HEK293 (cell line): ENCODE data around the gene NUMB.

Experiments
- CTCF ChIA-PET: fragments of 350-600 bp; formaldehyde crosslinking; extraction: SDS; loops from one replicate; lab custom pipeline; 2021; ENCODE audit warnings: antibody characterized with exemption; lab: Yijun Ruan, JAX
- POLR2A ChIA-PET: fragments of 300-600 bp; formaldehyde crosslinking; extraction: SDS; loops from one replicate; lab custom pipeline; 2020; ENCODE audit warnings: antibody characterized with exemption, inconsistent platforms; lab: Yijun Ruan, JAX
- H3K27ac ChIP-seq: fragments of 200-500 bp; sonication (Bioruptor generic); 2 replicates; pipeline ENCODE4 v1.5.1; 2014; ENCODE audit warnings: low read depth, low read length, control low read depth, inconsistent platforms; ENCODE audit errors: extremely low read depth
- H3K36me3 ChIP-seq, 2 experiments: fragments of 200-500 bp in 1 of 2; sonication (Bioruptor generic) in 1 of 2; 1 replicate in 1 of 2; 2 replicates in 1 of 2; pipeline ENCODE4 v1.5.1; 2014 to 2017; ENCODE audit warnings: inconsistent platforms in 2 of 2, low read length in 2 of 2; ENCODE audit not compliant: control insufficient read depth in 2 of 2, insufficient read depth in 1 of 2
- H3K4me1 ChIP-seq: fragments of 200-500 bp; sonication (Bioruptor generic); 2 replicates; pipeline ENCODE4 v1.5.1; 2014; ENCODE audit warnings: mild to moderate bottlenecking, low read length, inconsistent platforms; ENCODE audit not compliant: control insufficient read depth, insufficient read depth
- H3K4me3 ChIP-seq: 2 replicates; pipeline ENCODE4 v1.5.1; 2011; ENCODE audit warnings: low read depth, mild to moderate bottlenecking, control low read depth, low read length, moderate library complexity
- H3K9me3 ChIP-seq: fragments of 200-500 bp; sonication (Bioruptor generic); 2 replicates; pipeline ENCODE4 v1.5.1; 2014; ENCODE audit warnings: low read depth, low read length, inconsistent platforms; ENCODE audit not compliant: control insufficient read depth, insufficient read depth
- FEZF1 ChIP-seq: fragments of 450-650 bp; formaldehyde crosslinking; IDR thresholded peaks from 2 replicates; pipeline ENCODE4 v1.5.1; 2016; ENCODE audit warnings: missing biosample characterization, missing genetic modification characterization
- KLF10 ChIP-seq: fragments of 450-650 bp; IDR thresholded peaks from 2 replicates; pipeline ENCODE4 v1.5.1; 2018; ENCODE audit warnings: missing biosample characterization, mild to moderate bottlenecking, missing genetic modification characterization
- KLF8 ChIP-seq: fragments of 450-650 bp; formaldehyde crosslinking; IDR thresholded peaks from 2 replicates; pipeline ENCODE4 v1.5.1; 2016; ENCODE audit warnings: missing biosample characterization, missing genetic modification characterization
- ZBTB20 ChIP-seq: fragments of 450-650 bp; formaldehyde crosslinking; IDR thresholded peaks from 2 replicates; pipeline ENCODE4 v1.5.1; 2016; ENCODE audit warnings: missing biosample characterization, missing genetic modification characterization
- ZBTB48 ChIP-seq: fragments of 450-650 bp; formaldehyde crosslinking; IDR thresholded peaks from 2 replicates; pipeline ENCODE4 v1.5.1; 2016; ENCODE audit warnings: missing biosample characterization, missing genetic modification characterization
- ZBTB8A ChIP-seq: fragments of 450-650 bp; formaldehyde crosslinking; IDR thresholded peaks from 2 replicates; pipeline ENCODE4 v1.5.1; 2016; ENCODE audit warnings: missing biosample characterization, missing genetic modification characterization
- ZFHX2 ChIP-seq: fragments of 450-650 bp; formaldehyde crosslinking; conservative IDR thresholded peaks from 2 replicates; pipeline ENCODE4 v1.5.1; 2016; ENCODE audit warnings: missing biosample characterization, missing genetic modification characterization
- ZNF132 ChIP-seq: fragments of 450-650 bp; formaldehyde crosslinking; IDR thresholded peaks from 2 replicates; pipeline ENCODE4 v1.5.1; 2017; ENCODE audit warnings: missing biosample characterization, missing genetic modification characterization, borderline replicate concordance
- ZNF146 ChIP-seq: fragments of 450-650 bp; formaldehyde crosslinking; IDR thresholded peaks from 2 replicates; pipeline ENCODE4 v1.5.1; 2016; ENCODE audit warnings: missing biosample characterization, missing genetic modification characterization
- ZNF174 ChIP-seq: fragments of 450-650 bp; formaldehyde crosslinking; IDR thresholded peaks from 2 replicates; pipeline ENCODE4 v1.5.0; 2017; ENCODE audit warnings: missing biosample characterization, mild to moderate bottlenecking, missing genetic modification characterization
- ZNF211 ChIP-seq: fragments of 450-650 bp; formaldehyde crosslinking; IDR thresholded peaks from 2 replicates; pipeline ENCODE4 v1.5.1; 2016; ENCODE audit warnings: low read depth, missing biosample characterization, missing genetic modification characterization
- ZNF311 ChIP-seq: fragments of 450-650 bp; formaldehyde crosslinking; IDR thresholded peaks from 2 replicates; pipeline ENCODE4 v1.5.1; 2017; ENCODE audit warnings: missing biosample characterization, missing genetic modification characterization, borderline replicate concordance
- ZNF335 ChIP-seq: fragments of 450-650 bp; formaldehyde crosslinking; conservative IDR thresholded peaks from 2 replicates; pipeline ENCODE4 v1.5.1; 2016; ENCODE audit warnings: missing biosample characterization, missing genetic modification characterization
- ZNF341 ChIP-seq: fragments of 450-650 bp; formaldehyde crosslinking; IDR thresholded peaks from 2 replicates; pipeline ENCODE4; 2016; ENCODE audit warnings: low read depth, missing biosample characterization, missing genetic modification characterization
- ZNF350 ChIP-seq: fragments of 450-650 bp; formaldehyde crosslinking; IDR thresholded peaks from 2 replicates; pipeline ENCODE4 v1.5.0; 2017; ENCODE audit warnings: missing biosample characterization, mild to moderate bottlenecking, missing genetic modification characterization
- ZNF423 ChIP-seq: fragments of 450-650 bp; formaldehyde crosslinking; IDR thresholded peaks from 2 replicates; pipeline ENCODE4 v1.5.1; 2016; ENCODE audit warnings: missing biosample characterization, missing genetic modification characterization
- ZNF555 ChIP-seq: fragments of 450-650 bp; formaldehyde crosslinking; conservative IDR thresholded peaks from 2 replicates; pipeline ENCODE4 v1.5.1; 2017; ENCODE audit warnings: missing biosample characterization, mild to moderate bottlenecking, missing genetic modification characterization, inconsistent platforms
- ZNF560 ChIP-seq: fragments of 450-650 bp; formaldehyde crosslinking; IDR thresholded peaks from 2 replicates; pipeline ENCODE4 v1.5.1; 2017; ENCODE audit warnings: missing biosample characterization, missing genetic modification characterization, borderline replicate concordance
- ZNF660 ChIP-seq: fragments of 450-650 bp; IDR thresholded peaks from 2 replicates; pipeline ENCODE4 v1.5.1; 2018; ENCODE audit warnings: missing biosample characterization, mild to moderate bottlenecking, missing genetic modification characterization
- ZNF768 ChIP-seq: fragments of 450-650 bp; formaldehyde crosslinking; IDR thresholded peaks from 2 replicates; pipeline ENCODE4 v1.5.1; 2018; ENCODE audit warnings: missing biosample characterization, mild to moderate bottlenecking, missing genetic modification characterization
- TF ChIP-seq, protein P1 (sequence below): fragments of 450-650 bp; formaldehyde crosslinking; IDR thresholded peaks from 2 replicates; pipeline ENCODE4 v1.5.0; 2017; ENCODE audit warnings: missing biosample characterization, missing genetic modification characterization, borderline replicate concordance
- TF ChIP-seq, protein P2 (sequence below): fragments of 450-650 bp; formaldehyde crosslinking; IDR thresholded peaks from 2 replicates; pipeline ENCODE4 v1.5.1; 2016; ENCODE audit warnings: missing biosample characterization, missing genetic modification characterization, borderline replicate concordance
- TF ChIP-seq, protein P3 (sequence below): fragments of 450-650 bp; formaldehyde crosslinking; optimal IDR thresholded peaks from 2 replicates; pipeline ENCODE3; 2016; ENCODE audit warnings: missing biosample characterization, mild to moderate bottlenecking, missing genetic modification characterization
- TF ChIP-seq, protein P4 (sequence below): sonication (generic); formaldehyde crosslinking; IDR thresholded peaks from 2 replicates; pipeline ENCODE4 v1.8.1; 2022; ENCODE audit warnings: mild to moderate bottlenecking, moderate library complexity, missing genetic modification reagents
- TF ChIP-seq, protein P5 (sequence below): fragments of 450-650 bp; formaldehyde crosslinking; IDR thresholded peaks from 2 replicates; pipeline ENCODE4 v1.5.1; 2016; ENCODE audit warnings: missing biosample characterization, missing genetic modification characterization

Gene NUMB

DNA sequence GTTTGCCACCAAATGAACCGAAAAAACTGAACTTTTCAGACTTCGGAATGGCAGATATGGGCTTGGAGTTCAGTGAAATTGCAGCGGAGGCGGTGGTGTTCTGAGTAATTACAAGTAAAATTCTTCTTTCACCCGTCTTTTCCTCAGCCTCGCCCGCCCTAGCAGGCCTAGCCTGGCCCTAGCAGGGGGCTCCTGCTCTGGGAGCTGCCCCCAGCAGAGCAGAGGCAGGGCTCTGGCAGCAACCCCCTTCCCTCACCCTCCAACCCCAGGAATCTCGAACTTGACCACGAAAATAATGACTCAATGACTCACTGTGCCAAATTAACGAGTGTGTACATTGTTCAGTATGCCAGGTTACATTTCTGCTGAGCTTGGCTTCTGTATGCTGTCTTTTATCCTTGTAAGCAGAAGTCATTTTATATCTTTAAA lies 219.9 kb downstream of the NUMB start (continued):
- TF ChIP-seq ZNF660 (tag by site-specific recombination) (peak; percentile 42; the same call in 1 of the 2 replicates), KLF8 (tag by site-specific recombination) (peak; percentile 68), ZBTB8A (0 out of 2 replicates have a peak, but pooled peaks have one; percentile 18), ZNF423 (tag by site-specific recombination) (peak; percentile 79), KLF10 (peak; percentile 42; the same call in 1 of the 2 replicates), ZNF555 (tag by site-specific recombination) (no peak)
- TF ChIP-seq, protein P1, sequence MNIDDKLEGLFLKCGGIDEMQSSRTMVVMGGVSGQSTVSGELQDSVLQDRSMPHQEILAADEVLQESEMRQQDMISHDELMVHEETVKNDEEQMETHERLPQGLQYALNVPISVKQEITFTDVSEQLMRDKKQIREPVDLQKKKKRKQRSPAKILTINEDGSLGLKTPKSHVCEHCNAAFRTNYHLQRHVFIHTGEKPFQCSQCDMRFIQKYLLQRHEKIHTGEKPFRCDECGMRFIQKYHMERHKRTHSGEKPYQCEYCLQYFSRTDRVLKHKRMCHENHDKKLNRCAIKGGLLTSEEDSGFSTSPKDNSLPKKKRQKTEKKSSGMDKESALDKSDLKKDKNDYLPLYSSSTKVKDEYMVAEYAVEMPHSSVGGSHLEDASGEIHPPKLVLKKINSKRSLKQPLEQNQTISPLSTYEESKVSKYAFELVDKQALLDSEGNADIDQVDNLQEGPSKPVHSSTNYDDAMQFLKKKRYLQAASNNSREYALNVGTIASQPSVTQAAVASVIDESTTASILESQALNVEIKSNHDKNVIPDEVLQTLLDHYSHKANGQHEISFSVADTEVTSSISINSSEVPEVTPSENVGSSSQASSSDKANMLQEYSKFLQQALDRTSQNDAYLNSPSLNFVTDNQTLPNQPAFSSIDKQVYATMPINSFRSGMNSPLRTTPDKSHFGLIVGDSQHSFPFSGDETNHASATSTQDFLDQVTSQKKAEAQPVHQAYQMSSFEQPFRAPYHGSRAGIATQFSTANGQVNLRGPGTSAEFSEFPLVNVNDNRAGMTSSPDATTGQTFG (tag by site-specific recombination) = no peak
- TF ChIP-seq, protein P2, sequence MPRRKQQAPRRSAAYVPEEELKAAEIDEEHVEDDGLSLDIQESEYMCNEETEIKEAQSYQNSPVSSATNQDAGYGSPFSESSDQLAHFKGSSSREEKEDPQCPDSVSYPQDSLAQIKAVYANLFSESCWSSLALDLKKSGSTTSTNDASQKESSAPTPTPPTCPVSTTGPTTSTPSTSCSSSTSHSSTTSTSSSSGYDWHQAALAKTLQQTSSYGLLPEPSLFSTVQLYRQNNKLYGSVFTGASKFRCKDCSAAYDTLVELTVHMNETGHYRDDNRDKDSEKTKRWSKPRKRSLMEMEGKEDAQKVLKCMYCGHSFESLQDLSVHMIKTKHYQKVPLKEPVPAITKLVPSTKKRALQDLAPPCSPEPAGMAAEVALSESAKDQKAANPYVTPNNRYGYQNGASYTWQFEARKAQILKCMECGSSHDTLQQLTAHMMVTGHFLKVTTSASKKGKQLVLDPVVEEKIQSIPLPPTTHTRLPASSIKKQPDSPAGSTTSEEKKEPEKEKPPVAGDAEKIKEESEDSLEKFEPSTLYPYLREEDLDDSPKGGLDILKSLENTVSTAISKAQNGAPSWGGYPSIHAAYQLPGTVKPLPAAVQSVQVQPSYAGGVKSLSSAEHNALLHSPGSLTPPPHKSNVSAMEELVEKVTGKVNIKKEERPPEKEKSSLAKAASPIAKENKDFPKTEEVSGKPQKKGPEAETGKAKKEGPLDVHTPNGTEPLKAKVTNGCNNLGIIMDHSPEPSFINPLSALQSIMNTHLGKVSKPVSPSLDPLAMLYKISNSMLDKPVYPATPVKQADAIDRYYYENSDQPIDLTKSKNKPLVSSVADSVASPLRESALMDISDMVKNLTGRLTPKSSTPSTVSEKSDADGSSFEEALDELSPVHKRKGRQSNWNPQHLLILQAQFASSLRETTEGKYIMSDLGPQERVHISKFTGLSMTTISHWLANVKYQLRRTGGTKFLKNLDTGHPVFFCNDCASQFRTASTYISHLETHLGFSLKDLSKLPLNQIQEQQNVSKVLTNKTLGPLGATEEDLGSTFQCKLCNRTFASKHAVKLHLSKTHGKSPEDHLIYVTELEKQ = peak; percentile 46; the same call in 1 of the 2 replicates

DNA sequence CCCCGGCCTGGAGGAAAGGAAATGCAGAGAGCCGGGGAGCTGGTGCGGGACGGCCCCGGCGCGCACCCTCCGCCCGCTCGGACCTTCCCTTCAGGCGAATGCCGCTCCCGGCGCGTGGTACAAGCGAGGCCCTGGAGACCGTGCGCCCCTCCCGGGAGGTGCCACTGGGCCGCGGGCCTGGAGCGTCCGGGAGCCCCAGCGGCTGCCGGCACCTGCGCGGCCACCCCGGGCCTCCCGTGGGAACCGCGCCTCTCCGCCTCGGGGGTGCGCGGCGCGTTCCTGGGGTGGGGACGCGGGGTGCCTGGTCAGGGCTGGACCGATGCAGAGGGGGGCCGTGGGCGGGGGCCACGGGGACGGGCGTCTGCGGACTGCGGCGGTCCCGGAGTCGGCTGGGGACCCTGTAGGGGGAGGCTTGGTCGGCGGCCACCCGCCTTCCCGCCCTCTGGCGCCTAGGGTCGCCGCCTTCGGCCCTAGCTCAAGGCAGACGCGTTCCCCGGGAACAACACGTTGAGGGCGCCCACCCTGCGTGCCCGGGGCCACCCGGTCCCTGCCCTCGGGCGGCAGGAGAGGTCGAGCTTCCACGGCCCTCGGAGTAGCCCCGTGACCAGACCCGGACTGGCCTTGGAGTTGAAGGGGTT lies 220.4 kb downstream of the NUMB start:
- TF ChIP-seq ZNF211 (tag by site-specific recombination) (no peak), ZBTB8A (peak; percentile 27; the same call in 1 of the 2 replicates), ZBTB48 (0 out of 2 replicates have a peak, but pooled peaks have one; percentile 32), ZNF174 (no peak), ZNF341 (tag by site-specific recombination) (no peak), ZNF311 (tag by site-specific recombination) (no peak), ZNF350 (tag by site-specific recombination) (no peak), ZNF768 (tag by site-specific recombination) (no peak), ZBTB20 (0 out of 2 replicates have a peak, but pooled peaks have one; percentile 52), FEZF1 (tag by site-specific recombination) (no peak), ZNF132 (tag by site-specific recombination) (no peak), ZNF335 (tag by site-specific recombination) (peak; percentile 86), ZNF146 (no peak), ZNF560 (tag by site-specific recombination) (no peak), ZFHX2 (tag by site-specific recombination) (peak; percentile 53; the same call in 1 of the 2 replicates)
- TF ChIP-seq, protein P3, sequence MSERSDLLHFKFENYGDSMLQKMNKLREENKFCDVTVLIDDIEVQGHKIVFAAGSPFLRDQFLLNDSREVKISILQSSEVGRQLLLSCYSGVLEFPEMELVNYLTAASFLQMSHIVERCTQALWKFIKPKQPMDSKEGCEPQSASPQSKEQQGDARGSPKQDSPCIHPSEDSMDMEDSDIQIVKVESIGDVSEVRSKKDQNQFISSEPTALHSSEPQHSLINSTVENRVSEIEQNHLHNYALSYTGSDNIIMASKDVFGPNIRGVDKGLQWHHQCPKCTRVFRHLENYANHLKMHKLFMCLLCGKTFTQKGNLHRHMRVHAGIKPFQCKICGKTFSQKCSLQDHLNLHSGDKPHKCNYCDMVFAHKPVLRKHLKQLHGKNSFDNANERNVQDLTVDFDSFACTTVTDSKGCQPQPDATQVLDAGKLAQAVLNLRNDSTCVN (tag by site-specific recombination) = peak; percentile 75
- TF ChIP-seq, protein P4, sequence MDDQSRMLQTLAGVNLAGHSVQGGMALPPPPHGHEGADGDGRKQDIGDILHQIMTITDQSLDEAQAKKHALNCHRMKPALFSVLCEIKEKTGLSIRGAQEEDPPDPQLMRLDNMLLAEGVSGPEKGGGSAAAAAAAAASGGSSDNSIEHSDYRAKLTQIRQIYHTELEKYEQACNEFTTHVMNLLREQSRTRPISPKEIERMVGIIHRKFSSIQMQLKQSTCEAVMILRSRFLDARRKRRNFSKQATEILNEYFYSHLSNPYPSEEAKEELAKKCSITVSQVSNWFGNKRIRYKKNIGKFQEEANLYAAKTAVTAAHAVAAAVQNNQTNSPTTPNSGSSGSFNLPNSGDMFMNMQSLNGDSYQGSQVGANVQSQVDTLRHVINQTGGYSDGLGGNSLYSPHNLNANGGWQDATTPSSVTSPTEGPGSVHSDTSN (CRISPR knock-in tag) = 0 out of 2 replicates have a peak, but pooled peaks have one; percentile 21
- TF ChIP-seq, protein P5, sequence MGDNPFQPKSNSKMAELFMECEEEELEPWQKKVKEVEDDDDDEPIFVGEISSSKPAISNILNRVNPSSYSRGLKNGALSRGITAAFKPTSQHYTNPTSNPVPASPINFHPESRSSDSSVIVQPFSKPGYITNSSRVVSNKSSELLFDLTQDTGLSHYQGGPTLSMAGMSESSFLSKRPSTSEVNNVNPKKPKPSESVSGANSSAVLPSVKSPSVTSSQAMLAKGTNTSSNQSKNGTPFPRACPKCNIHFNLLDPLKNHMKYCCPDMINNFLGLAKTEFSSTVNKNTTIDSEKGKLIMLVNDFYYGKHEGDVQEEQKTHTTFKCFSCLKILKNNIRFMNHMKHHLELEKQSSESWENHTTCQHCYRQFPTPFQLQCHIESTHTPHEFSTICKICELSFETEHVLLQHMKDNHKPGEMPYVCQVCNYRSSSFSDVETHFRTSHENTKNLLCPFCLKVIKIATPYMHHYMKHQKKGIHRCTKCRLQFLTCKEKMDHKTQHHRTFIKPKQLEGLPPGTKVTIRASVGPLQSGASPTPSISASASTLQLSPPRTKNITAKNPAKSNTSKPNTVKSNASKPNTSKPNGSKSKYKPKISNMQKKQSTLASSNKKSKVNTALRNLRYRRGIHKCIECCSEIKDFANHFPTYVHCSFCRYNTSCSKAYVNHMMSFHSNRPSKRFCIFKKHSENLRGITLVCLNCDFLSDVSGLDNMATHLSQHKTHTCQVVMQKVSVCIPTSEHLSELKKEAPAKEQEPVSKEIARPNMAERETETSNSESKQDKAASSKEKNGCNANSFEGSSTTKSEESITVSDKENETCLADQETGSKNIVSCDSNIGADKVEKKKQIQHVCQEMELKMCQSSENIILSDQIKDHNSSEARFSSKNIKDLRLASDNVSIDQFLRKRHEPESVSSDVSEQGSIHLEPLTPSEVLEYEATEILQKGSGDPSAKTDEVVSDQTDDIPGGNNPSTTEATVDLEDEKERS = no peak
- H3K9me3 ChIP-seq = no peaks in the 10 kb centered on the region
- peaks cover 13% of the 10 kb centered on the region for H3K4me1 ChIP-seq
- H3K27ac ChIP-seq = peak overlapping the region; percentile 77
- POLR2A ChIA-PET = interaction anchor here (1.0 to 2.1 kb wide), 2 partner anchors 180 to 221 kb away, joined by 3 to 8 read pairs; partner anchors contain the start of genes NUMB and RBM25
- H3K36me3 ChIP-seq = no peaks in the 10 kb centered on the region
- CTCF ChIA-PET = no interaction called here
- H3K4me3 ChIP-seq = peak overlapping the region; percentile 54
